NT2/D1 (cell line): ENCODE results near the gene TRPM6.

Experiments
- SUZ12 ChIP-seq: IDR thresholded peaks from 2 replicates; pipeline ENCODE4 v1.6.1; 2011; ENCODE audit not compliant: insufficient read length, insufficient read depth; ENCODE audit errors: extremely low read depth
- ZNF274 ChIP-seq: IDR thresholded peaks from 2 replicates; pipeline ENCODE4 v1.6.1; 2011; ENCODE audit warnings: mild to moderate bottlenecking, low read depth, low read length

DNA sequence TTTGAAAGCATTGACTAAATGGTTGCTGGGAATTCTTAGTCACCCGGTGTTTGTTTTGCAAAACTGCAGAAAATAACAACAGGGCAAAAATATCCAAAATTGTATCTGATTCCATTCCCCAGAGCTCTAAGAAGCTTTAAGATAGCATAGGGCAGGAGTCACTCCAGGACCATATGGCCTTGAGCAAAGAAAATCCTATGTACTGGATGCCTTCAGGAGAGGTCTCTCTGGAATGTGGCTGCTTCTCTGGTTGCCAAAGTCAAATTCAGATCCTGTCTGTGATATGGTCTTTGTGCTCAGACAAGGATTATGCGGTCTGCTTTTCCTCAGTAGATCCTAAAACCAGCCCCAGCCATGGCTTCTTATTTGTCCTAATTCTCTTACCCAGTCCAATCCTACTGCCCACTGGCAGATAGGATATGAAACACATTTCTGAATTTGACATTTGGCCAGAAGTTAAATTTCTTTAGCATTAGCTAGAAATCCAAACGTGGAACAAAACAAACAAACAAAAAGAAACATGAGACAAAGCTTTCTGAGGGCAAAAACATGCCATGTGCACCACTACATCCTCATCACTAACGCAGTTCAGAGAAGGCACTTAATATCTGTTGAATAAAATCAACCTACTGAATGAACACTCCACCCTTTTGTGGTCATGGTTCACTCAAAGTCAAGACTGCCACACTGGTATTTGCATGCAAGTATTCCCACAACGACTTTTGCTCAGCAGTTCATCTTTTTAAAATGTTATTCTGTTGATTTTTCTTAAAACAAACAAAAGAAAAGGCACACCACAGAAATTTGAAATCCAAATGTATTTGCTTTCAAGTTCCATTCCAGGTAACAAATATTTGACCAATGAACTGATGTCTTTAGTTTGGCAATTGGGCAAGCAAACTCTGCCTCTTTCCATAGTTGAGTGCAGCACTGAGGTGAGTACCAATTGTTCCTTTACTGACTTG, 165.7 kb downstream of the TRPM6 start:
- TF ChIP-seq ZNF274 (no peak), SUZ12 (no peak)
